ENCODE results near the gene FCSK.

FCSK gene

GRCh38 chr16:70432723-70433457 is 21.5 kb upstream of the FCSK start:
- Histone ChIP-seq H3K36me3 (replicated peaks; ENCODE audit: low read depth, low read length) (peaks cover 13% of the 10 kb centered on the region), H2AFZ (ENCODE audit: low read depth, low read length) (no peak overlapping the region), H3K27me3 (ENCODE audit: low read depth, low read length) (no peaks in the 10 kb centered on the region), H3K79me2 (ENCODE audit: low read length) (peaks cover 89% of the 10 kb centered on the region), H3K4me1 (ENCODE audit: low read length) (peaks cover 87% of the 10 kb centered on the region), H3K4me3 (ENCODE audit: low read length) (peak overlapping the region; percentile 59), H4K20me1 (ENCODE audit: insufficient read depth, low read length) (peaks cover 7% of the 10 kb centered on the region), H3K9me3 (ENCODE audit: insufficient read depth, low read length) (no peaks in the 10 kb centered on the region), H3K9ac (ENCODE audit: low read length) (peak overlapping the region; percentile 67), H3K4me2 (ENCODE audit: low read length) (peak overlapping the region; percentile 98), H3K27ac (ENCODE audit: low read length) (peak overlapping the region; percentile 97)
- TF ChIP-seq, protein P1, sequence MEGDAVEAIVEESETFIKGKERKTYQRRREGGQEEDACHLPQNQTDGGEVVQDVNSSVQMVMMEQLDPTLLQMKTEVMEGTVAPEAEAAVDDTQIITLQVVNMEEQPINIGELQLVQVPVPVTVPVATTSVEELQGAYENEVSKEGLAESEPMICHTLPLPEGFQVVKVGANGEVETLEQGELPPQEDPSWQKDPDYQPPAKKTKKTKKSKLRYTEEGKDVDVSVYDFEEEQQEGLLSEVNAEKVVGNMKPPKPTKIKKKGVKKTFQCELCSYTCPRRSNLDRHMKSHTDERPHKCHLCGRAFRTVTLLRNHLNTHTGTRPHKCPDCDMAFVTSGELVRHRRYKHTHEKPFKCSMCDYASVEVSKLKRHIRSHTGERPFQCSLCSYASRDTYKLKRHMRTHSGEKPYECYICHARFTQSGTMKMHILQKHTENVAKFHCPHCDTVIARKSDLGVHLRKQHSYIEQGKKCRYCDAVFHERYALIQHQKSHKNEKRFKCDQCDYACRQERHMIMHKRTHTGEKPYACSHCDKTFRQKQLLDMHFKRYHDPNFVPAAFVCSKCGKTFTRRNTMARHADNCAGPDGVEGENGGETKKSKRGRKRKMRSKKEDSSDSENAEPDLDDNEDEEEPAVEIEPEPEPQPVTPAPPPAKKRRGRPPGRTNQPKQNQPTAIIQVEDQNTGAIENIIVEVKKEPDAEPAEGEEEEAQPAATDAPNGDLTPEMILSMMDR (IDR thresholded peaks at IDR 0.05; ENCODE audit: low read depth, low read length) = no peak
- TF ChIP-seq EZH2phosphoT487 (IDR thresholded peaks at IDR 0.05; ENCODE audit: low read depth) = no peak

- Histone ChIP-seq H3K27ac (ENCODE audit: low read length) (peak overlapping the region; percentile 97), H4K20me1 (ENCODE audit: insufficient read depth, low read length) (peaks cover 7% of the 10 kb centered on the region), H3K79me2 (ENCODE audit: low read length) (peaks cover 89% of the 10 kb centered on the region)
Observed at GRCh38 chr16:70433458-70434103, 20.8 kb upstream of the FCSK start.

GRCh38 chr16:70434484-70435260 is 19.7 kb upstream of the FCSK start:
- Histone ChIP-seq H3K9ac (ENCODE audit: low read length) (peak overlapping the region; percentile 67), H3K36me3 (replicated peaks; ENCODE audit: low read depth, low read length) (peaks cover 13% of the 10 kb centered on the region), H3K27ac (ENCODE audit: low read length) (peak overlapping the region; percentile 97), H3K79me2 (ENCODE audit: low read length) (peaks cover 82% of the 10 kb centered on the region), H3K4me2 (ENCODE audit: low read length) (peak overlapping the region; percentile 98), H3K9me3 (ENCODE audit: insufficient read depth, low read length) (no peaks in the 10 kb centered on the region), H3K4me1 (ENCODE audit: low read length) (peaks cover 71% of the 10 kb centered on the region), H3K27me3 (ENCODE audit: low read depth, low read length) (no peaks in the 10 kb centered on the region), H4K20me1 (ENCODE audit: insufficient read depth, low read length) (peaks cover 7% of the 10 kb centered on the region), H3K4me3 (ENCODE audit: low read length) (peak overlapping the region; percentile 59), H2AFZ (ENCODE audit: low read depth, low read length) (no peak overlapping the region)
- TF ChIP-seq, protein P1 (IDR thresholded peaks at IDR 0.05; ENCODE audit: low read depth, low read length) = no peak
- no peak for TF ChIP-seq EZH2phosphoT487 (IDR thresholded peaks at IDR 0.05; ENCODE audit: low read depth)

More at GRCh38 chr16:70433458-70434103, 20.8 kb upstream of the FCSK start:
- Histone ChIP-seq H3K36me3 (replicated peaks; ENCODE audit: low read depth, low read length) (peaks cover 13% of the 10 kb centered on the region), H3K4me3 (ENCODE audit: low read length) (peak overlapping the region; percentile 59), H3K4me2 (ENCODE audit: low read length) (peak overlapping the region; percentile 98), H3K27me3 (ENCODE audit: low read depth, low read length) (no peaks in the 10 kb centered on the region), H2AFZ (ENCODE audit: low read depth, low read length) (no peak overlapping the region), H3K4me1 (ENCODE audit: low read length) (peaks cover 80% of the 10 kb centered on the region), H3K9ac (ENCODE audit: low read length) (peak overlapping the region; percentile 67), H3K9me3 (ENCODE audit: insufficient read depth, low read length) (no peaks in the 10 kb centered on the region)
- TF ChIP-seq, protein P1 (IDR thresholded peaks at IDR 0.05; ENCODE audit: low read depth, low read length) = no peak
- TF ChIP-seq EZH2phosphoT487 (IDR thresholded peaks at IDR 0.05; ENCODE audit: low read depth) = no peak

All from OCI-LY3 (cell line).